Thymus (tissue), 11 donors: ENCODE data around the gene MYO1D. TPM values are rescaled to one million over a fixed set of nuclear protein-coding genes. Genes with fewer than 3 reads are reported as not detected.

ENCODE experiments used
- DNase-seq, 9 donors: peaks; one replicate each; pipeline ENCODE4 v3.0.0-alpha.2; 2013; ENCODE audit warnings: low spot score in 9 of 9, low read depth in 6 of 9, missing footprints in 1 of 9
- H3K27ac ChIP-seq, 2 donors: one replicate each; pipeline ENCODE4 v1.5.1; 2013; ENCODE audit warnings: control low read depth in 1 of 2, low read depth in 1 of 2, low read length in 1 of 2, mild to moderate bottlenecking in 1 of 2, moderate library complexity in 1 of 2
- H3K27me3 ChIP-seq, 2 donors: one replicate each; pipeline ENCODE4 v1.5.1; 2013; ENCODE audit warnings: low read length in 1 of 2; ENCODE audit not compliant: control insufficient read depth in 2 of 2, insufficient read depth in 1 of 2
- H3K36me3 ChIP-seq, 2 donors: one replicate each; pipeline ENCODE4 v1.5.1; 2013; ENCODE audit warnings: low read length in 1 of 2, mild to moderate bottlenecking in 1 of 2, moderate library complexity in 1 of 2; ENCODE audit not compliant: control insufficient read depth in 2 of 2, insufficient read depth in 2 of 2
- H3K4me1 ChIP-seq, 2 donors: one replicate each; pipeline ENCODE4 v1.5.1; 2013; ENCODE audit warnings: low read length in 2 of 2; ENCODE audit not compliant: control insufficient read depth in 2 of 2, insufficient read depth in 2 of 2
- H3K4me3 ChIP-seq, 2 donors: one replicate each; pipeline ENCODE4 v1.5.1; 2013; ENCODE audit warnings: low read length in 2 of 2, control low read depth in 1 of 2, mild to moderate bottlenecking in 1 of 2
- H3K9me3 ChIP-seq, 2 donors: one replicate each; pipeline ENCODE4 v1.5.1; 2013; ENCODE audit warnings: low read length in 1 of 2, mild to moderate bottlenecking in 1 of 2; ENCODE audit not compliant: control insufficient read depth in 2 of 2, insufficient read depth in 1 of 2
- WGBS: extraction: QIAGEN DNeasy Blood & Tissue Kit; methylation state at CpG from one replicate; pipeline ENCODE4 v1.1.7; 2013; 5-methylcytosine and 5-hydroxymethylcytosine counted together
- polyA plus RNA-seq: library from polyadenylated mRNA; stranded (reverse); fragments of 200-250 nt; gene quantifications from one replicate; pipeline ENCODE4 v1.2.3, GENCODE V29; 2013
- total RNA-seq: library from RNA; stranded (reverse); fragments of 120-200 nt; gene quantifications from one replicate; pipeline ENCODE4 v1.2.4, GENCODE V29; 2013
- donor health status: healthy.

MYO1D gene
- total and polyA plus RNA-seq, 2 donors, result 5.7 to 12.4 TPM

DNA sequence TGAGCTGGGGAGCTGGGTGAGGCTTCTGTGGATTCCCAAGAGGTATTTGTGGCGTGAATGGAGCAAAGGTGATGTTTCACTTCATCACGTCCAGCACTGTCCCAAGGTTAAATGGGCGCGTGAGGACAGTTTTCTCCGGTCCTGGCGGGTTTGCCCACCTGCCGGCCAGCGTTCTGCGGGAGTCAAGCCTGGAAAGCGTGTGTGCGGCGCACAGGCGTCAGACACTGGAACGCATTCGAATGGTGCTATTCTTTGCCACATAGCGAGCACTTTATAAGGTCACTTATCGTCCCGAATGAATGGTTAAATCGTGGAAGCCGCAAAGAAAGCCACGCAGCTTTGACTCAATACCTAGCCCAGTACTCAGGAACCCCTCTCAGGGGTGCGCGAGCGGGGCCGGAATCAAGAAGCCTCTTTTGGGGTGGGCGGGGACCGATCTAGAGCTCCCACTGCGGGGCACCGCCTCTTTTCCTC lies 433.1 kb downstream of the MYO1D start:
- no peak for DNase-seq
- peaks cover 0 to 3% of the 10 kb centered on the region in 2 donors for H3K9me3 ChIP-seq
- WGBS, result 11% methylated on average over 29 of the region's 29 CpGs
- peak overlapping the region; percentile 88 to 91 for H3K4me3 ChIP-seq
- peaks cover 5 to 7% of the 10 kb centered on the region in 2 donors for H3K4me1 ChIP-seq
- H3K27me3 ChIP-seq, result peaks cover 2 to 16% of the 10 kb centered on the region in 2 donors
- H3K36me3 ChIP-seq, result peaks cover 0 to 19% of the 10 kb centered on the region in 2 donors
- H3K27ac ChIP-seq, result no peak overlapping the region

Other genes starting within 250 kb of the MYO1D start
- gene TMEM98, start 51.0 kb upstream of the MYO1D start, total RNA-seq, result 4.6 TPM
- gene TMEM98, start 51.0 kb upstream of the MYO1D start, polyA plus RNA-seq, result 6.6 TPM
- gene SPACA3, start 114.7 kb upstream of the MYO1D start, total RNA-seq, result 0.24 TPM
- gene SPACA3, start 114.7 kb upstream of the MYO1D start, polyA plus RNA-seq, result 0.48 TPM